NCI-H2196 (cell line): ENCODE data around the gene SNRPA1.
"Not testable (repeated sequence)": the region's sequence is repeated elsewhere in the genome, so short reads cannot be mapped to it uniquely, and the experiment has no call there.

Experiments
- DNase-seq: peaks from one replicate; lab custom pipeline; 2025; ENCODE audit not compliant: unreplicated experiment; lab: John Stamatoyannopoulos, UW

The SNRPA1 gene

GRCh38 chr15:101296418-101297405 lies 1.7 kb upstream of the SNRPA1 start:
- DNase-seq = no peak

DNA sequence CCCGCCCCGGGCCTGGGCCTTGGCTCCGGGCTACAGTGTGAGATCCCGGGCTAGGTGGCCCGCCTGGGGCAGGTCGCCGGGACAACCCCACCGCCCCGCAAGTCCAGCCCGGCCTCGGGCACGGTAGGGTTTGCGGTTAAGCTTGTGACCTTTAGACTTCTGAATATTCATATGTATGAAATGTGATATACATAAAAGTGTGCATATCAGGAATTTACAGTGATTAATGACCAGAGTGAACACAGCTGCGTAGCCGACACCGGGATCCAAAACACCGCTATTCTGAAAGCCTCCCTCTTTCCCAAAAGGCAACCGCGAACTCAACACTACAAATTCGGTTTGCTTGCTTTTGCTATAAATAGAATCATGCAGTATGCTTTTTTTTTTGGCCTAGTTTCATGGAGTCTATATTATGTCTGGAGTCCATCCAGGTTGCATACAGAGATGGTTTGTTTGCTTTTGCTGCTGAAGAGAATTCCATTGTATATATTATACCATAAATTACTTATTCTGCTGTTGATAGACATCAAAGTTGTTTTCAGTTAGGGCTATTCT lies 636 bp upstream of the SNRPA1 start:
- no peak for DNase-seq

DNA sequence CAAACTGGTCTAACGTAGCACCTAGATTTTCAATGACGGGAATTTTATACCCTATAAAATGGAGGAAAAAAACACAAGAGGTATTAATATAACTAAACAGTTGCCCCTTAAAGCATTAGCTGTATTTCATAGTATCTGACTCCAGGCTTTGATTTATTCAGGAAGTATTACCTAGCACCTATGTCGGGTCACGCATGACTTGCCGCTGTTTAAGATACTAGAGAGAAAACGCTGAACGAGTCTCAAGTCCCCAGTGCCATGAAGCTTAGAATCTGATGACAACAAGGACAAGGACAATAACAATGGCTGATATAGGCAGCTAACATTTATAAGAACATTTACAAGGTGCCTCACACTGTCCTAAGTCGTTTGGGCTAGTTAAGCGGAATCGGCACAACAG lies 1.9 kb downstream of the SNRPA1 start:
- DNase-seq = no peak

- DNase-seq = peak; percentile 54
These were observed 6.0 kb downstream of the SNRPA1 start for GRCh38 chr15:101288905-101289513.

DNA sequence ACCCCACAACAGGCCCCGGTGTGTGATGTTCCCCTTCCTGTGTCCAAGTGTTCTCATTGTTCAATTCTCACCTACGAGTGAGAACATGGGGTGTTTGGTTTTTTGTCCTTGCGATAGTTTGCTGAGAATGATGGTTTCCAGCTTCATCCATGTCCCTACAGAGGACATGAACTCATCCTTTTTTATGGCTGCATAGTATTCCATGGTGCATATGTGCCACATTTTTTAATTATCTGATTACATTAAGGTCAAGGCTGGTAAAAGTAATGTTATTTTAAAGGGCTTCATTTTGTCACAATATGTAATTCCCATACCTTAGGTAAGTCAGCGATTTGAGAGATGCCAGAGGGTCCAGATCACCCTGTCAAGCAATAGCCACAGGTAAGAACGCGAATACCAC lies 7.7 kb downstream of the SNRPA1 start:
- DNase-seq = not testable (repeated sequence)

DNA sequence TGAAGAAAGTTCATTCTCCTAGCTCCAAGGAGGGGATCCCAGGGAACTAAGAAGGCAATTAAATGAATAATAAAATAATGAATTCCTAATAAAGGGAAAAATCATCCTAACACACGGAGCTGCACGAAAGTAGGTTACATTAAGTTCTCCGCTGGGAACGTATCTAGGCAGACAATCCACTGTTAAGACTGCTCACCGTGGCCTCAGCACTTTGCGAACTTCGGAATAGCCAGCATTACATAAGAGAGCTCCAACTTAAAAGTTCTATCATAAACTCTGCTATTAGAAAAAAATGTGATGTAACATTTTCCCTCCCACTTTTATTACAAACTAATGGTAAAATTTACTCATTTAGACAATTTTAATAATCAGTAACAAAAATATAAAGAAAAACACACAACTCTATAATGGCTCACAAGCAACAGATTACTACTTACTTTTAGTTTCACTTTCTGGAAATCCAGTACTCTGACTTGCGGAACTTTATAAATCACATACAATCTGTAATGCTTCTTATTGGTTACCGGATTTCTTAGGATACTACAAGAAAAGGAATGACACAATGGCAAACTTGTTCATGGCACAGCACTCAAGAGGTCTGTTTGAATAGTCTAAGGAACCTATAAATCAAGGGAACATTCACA lies 8.5 kb downstream of the SNRPA1 start:
- DNase-seq = no peak

DNA sequence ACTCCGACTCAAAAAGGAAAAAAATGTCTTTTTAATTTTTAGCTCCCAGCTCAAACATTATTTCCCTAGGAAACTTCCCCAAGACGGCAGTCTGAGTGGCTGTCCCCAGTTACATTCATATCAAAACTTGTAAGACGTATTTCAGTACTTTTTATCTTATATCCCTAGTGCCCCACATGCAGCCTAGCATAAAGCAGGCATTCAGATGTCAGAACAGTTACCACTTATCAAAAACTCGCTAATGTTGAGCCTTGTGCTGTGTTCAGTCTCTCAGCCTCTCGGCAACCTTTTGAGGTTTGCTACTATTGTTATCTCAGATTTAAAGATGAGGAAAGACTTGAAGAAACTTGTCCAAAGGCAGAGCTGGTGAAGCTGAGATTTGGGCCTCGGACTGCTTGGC lies 11.1 kb downstream of the SNRPA1 start:
- no peak for DNase-seq

DNA sequence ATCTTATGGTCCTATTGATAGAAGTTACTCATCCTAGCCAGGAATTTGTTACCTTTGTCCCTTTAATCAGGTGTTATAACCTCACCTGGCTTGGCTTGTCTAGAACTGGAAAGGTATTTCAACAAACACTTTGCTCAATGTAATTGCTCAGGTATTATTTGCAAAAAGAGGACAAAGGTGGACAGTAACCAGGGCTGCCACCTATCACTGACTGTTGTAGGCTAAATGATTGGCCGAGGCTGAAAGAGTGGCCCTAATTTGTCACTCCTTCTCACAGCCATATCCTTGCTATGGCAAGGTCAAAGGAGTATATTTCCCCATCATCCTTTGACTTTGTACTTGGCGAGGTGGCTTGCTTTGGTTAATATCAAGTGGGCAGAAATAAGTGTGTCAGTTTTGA lies 15.0 kb downstream of the SNRPA1 start:
- no peak for DNase-seq

- DNase-seq = no peak
These were observed 17.0 kb downstream of the SNRPA1 start for GRCh38 chr15:101277943-101278564.

GRCh38 chr15:101277038-101277822 lies 17.8 kb downstream of the SNRPA1 start, which contains the start of gene SELENOS:
SELENOS (minus strand) TSS chr15:101277485; CDS start chr15:101277417, 68 bp downstream.
- DNase-seq = peak; percentile 80

- DNase-seq = no peak
These were observed 18.5 kb downstream of the SNRPA1 start for GRCh38 chr15:101276501-101277037.

- no peak for DNase-seq
These were observed 20.0 kb downstream of the SNRPA1 start for GRCh38 chr15:101275018-101275417.

- no peak for DNase-seq
These were observed 21.5 kb downstream of the SNRPA1 start for GRCh38 chr15:101273534-101273933.

- no peak for DNase-seq
These were observed 22.5 kb downstream of the SNRPA1 start for GRCh38 chr15:101272584-101272983.

DNA sequence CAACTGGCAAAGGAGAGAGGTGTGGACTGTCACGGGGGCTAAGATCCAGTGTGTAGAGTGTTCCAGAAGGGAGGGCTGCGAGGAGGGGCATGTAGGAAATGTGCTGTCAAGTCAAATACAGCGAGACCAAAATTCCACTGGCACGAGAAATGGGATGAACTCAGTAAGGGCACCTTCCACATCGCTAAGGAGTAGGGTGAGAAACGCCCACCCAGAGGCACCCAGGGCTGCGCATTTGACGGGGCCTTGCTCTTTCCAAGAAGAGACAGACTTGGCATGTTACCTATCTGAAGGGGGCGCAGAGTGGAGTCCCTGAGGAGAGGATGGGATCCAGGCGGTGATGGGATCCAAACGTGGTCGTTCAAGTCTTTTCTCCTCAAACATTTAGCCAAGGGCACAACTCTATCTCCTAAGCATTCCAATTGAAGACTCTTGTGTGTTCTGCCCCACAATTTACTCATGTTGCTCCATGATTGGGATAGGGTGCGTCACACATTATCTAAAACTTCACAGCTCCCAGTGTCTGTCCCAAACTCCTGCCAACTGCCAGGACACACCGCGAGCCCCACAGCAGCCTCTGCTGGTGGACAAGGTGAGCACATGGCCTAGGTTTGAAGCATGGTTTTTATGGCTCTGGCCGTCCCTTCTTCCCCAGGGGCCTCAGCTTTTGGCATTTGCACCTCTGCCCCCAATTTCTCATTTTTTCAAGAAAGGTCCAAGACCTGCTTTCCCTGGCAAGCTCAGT lies 25.4 kb downstream of the SNRPA1 start:
- DNase-seq = no peak

DNA sequence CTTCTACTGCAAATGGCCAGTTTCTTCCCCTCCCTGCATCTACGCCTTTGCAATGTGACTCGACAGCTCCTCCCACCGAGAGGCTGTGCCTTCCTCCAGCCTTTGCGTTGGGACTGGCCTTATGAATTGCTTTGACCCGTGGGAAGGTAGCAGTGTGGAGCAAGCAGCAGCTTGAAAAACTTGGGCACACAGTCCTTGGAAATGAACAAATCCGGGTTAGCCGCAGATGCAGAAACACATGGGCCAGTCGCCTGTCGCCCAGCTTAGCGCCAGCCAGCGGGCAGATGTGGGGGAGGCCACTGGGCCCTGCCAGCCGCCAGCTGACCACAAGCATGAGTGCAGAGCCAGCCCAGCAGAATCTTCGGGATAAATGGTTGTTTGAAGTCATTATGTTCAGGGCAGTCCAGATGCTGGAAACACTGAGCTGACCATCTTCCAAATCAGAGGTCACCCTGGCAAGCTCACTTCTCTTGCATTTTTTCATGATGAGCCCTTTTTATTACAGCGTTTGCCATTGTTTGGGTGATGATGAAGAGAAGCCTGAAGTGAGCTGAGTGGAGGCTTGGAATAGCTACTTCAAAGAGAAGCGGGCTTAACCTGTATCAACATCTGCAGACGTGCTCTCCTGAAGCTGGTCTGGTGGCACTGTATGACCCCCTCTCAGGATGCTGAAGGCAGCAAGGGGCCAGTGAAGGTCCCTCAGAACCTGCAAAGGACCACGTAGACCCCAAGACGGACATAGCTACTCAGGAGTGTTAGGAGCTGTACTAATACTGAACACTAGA lies 27.5 kb downstream of the SNRPA1 start:
- no peak for DNase-seq

DNA sequence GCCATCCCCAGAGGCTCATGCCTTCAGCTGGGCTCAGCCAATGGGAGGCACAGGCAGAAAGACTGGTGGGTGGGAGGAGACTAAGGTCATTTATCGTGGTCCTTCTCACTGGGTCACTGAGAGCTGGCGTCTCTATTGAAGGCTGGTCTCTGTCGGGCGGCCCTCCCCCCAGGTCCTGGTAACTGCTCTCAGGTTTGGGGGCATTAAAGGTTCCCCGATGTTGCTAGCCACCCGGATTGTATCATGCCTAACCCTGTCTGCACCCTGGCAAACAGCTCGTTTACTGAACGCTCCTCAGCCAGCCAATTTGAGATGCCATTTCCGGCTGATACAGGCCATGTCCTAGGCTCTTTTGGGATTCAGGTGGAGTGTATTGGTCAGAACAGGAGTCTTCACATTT lies 28.3 kb downstream of the SNRPA1 start:
- no peak for DNase-seq

- DNase-seq = no peak
These were observed 29.0 kb downstream of the SNRPA1 start for GRCh38 chr15:101266034-101266433.
